Body of pancreas (tissue), 4 donors: ENCODE measurements around the gene MAP2K7. TPM values are rescaled to one million over a fixed set of nuclear protein-coding genes. Genes with fewer than 3 reads are reported as not detected.
"Not testable (repeated sequence)": the region's sequence is repeated elsewhere in the genome, so short reads cannot be mapped to it uniquely, and the experiment has no call there.

Experiments
- ATAC-seq: fragments of 150-250 bp; one replicate; pipeline ENCODE4 v1.9.1; 2016
- DNase-seq, 4 donors: peaks; one replicate each; pipeline ENCODE4 v3.0.0-alpha.2; 2019
- H3K27ac ChIP-seq, 4 donors: fragments of 200-600 bp; sonication (generic); 1 replicate in 3 of 4; 2 replicates in 1 of 4; pipeline versions ENCODE4 v1.5.1 to v1.6.1; 2016 to 2019; ENCODE audit warnings: mild to moderate bottlenecking in 1 of 4, mixed read lengths in 1 of 4, moderate library complexity in 1 of 4
- H3K27me3 ChIP-seq, 2 donors: fragments of 200-600 bp; sonication (generic); one replicate each; pipeline ENCODE4 v1.6.0; 2016; ENCODE audit warnings: mild to moderate bottlenecking in 1 of 2
- H3K36me3 ChIP-seq, 2 donors: fragments of 200-600 bp; sonication (generic); replicated peaks in 1 of 2; 2 replicates each; pipeline ENCODE4 v1.5.1; 2016; ENCODE audit warnings: low read depth in 2 of 2; ENCODE audit not compliant: insufficient read depth in 1 of 2
- H3K4me1 ChIP-seq: fragments of 200-600 bp; sonication (generic); one replicate; pipeline ENCODE4 v1.6.0; 2016
- H3K4me3 ChIP-seq, 2 donors: fragments of 200-600 bp; sonication (generic); 1 replicate in 1 of 2; 2 replicates in 1 of 2; pipeline ENCODE4 v1.5.1; 2016 to 2019
- H3K9me3 ChIP-seq, 3 donors: fragments of 200-600 bp; sonication (generic); 1 replicate in 2 of 3; 2 replicates in 1 of 3; pipeline ENCODE4 v1.5.1; 2016
- POLR2A ChIP-seq, 3 donors: fragments of 450-650 bp; IDR thresholded peaks; one replicate each; pipeline ENCODE4 v1.6.1; 2016; ENCODE audit warnings: antibody characterized with exemption in 3 of 3, mild to moderate bottlenecking in 2 of 3
- WGBS, 2 donors: methylation state at CpG; one replicate each; pipeline ENCODE4 v1.1.5; 2017; 5-methylcytosine and 5-hydroxymethylcytosine counted together
- intact Hi-C: fragments of 100-400 bp; cut with DNase I; formaldehyde crosslinking; loops from one replicate; pipeline ENCODE4 v1.15.1; 2023
- total RNA-seq, 2 donors: library from RNA; depleted of rRNA; stranded (reverse); fragments of >200 nt; gene quantifications; one replicate each; pipeline ENCODE4 v1.1.0, GENCODE V29; 2016
- TF ChIP-seq, protein P1 (sequence below), 7 experiments: fragments of 450-650 bp in 4 of 7; fragments of 200-600 bp in 3 of 7; sonication (generic) in 3 of 7; IDR thresholded peaks; one replicate each; pipeline ENCODE4 v1.5.1; 2016 to 2019; ENCODE audit warnings: antibody characterized with exemption in 7 of 7

MAP2K7 gene
- total RNA-seq, 2 donors from 2014 or later = 8.0 to 34.9 TPM

DNA sequence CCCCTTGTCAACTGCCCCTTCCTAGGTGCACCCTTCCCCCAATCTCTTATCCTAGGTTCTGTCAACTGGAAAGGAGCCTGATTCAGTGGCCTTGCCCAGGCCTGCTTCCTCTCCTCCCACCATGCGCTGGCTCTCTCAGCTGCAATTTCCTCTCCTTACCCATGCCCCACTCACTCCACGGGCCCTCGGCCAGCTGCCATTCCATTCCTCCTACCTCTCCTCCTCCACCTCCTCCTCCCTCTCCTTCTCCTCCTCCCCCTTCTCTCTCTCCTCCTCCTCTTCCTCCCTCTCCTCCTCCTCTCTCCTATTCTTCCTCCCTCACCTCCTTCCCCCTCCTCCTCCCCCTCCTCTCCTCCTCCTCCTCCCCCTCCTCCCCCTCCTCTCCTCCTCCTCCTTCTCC, 49.4 kb downstream of the MAP2K7 start:
- 35 to 45% methylated on average over 3 of the region's 3 CpGs for WGBS, 2 donors
- no peaks in the 10 kb centered on the region for H3K9me3 ChIP-seq
- H3K4me1 ChIP-seq = no peaks in the 10 kb centered on the region
- DNase-seq = no peak
- no peaks in the 10 kb centered on the region for H3K27me3 ChIP-seq
- H3K27ac ChIP-seq = no peak overlapping the region
- intact Hi-C loops = no loop called here
- H3K36me3 ChIP-seq = no peaks in the 10 kb centered on the region
- no peak for ATAC-seq
- no peak overlapping the region for H3K4me3 ChIP-seq
- TF ChIP-seq, protein P1, sequence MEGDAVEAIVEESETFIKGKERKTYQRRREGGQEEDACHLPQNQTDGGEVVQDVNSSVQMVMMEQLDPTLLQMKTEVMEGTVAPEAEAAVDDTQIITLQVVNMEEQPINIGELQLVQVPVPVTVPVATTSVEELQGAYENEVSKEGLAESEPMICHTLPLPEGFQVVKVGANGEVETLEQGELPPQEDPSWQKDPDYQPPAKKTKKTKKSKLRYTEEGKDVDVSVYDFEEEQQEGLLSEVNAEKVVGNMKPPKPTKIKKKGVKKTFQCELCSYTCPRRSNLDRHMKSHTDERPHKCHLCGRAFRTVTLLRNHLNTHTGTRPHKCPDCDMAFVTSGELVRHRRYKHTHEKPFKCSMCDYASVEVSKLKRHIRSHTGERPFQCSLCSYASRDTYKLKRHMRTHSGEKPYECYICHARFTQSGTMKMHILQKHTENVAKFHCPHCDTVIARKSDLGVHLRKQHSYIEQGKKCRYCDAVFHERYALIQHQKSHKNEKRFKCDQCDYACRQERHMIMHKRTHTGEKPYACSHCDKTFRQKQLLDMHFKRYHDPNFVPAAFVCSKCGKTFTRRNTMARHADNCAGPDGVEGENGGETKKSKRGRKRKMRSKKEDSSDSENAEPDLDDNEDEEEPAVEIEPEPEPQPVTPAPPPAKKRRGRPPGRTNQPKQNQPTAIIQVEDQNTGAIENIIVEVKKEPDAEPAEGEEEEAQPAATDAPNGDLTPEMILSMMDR (IDR thresholded peaks at IDR 0.05) = no peak
- no peak for TF ChIP-seq POLR2A (IDR thresholded peaks at IDR 0.05)

DNA sequence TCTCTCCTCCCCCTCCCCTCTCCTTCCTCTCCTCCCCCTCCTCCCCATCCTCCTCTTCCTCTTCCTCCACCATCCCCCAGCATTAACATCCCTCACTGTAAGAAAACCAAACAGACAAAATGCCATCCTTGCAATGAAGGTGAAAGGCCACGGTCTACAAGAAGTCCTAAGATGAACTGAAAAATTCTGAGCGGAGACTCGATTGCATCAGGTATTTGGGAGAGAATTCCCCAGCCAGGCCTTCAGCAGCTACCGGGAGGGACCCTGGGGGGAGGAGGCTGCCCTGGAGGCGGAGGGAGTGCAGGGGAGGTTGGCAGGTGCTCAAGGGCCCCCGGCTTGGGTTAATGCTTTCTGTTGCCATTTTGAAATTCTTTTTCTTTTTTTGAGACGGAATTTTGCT, 49.9 kb downstream of the MAP2K7 start:
- intact Hi-C loops = no loop called here
- H3K9me3 ChIP-seq = no peaks in the 10 kb centered on the region
- no peak for TF ChIP-seq POLR2A (IDR thresholded peaks at IDR 0.05)
- TF ChIP-seq, protein P1 (IDR thresholded peaks at IDR 0.05) = no peak
- H3K27me3 ChIP-seq = no peaks in the 10 kb centered on the region
- 73 to 83% methylated on average over 7 of the region's 7 CpGs for WGBS, 2 donors
- DNase-seq (no peak), ATAC-seq (no peak)
- H3K4me3 ChIP-seq = no peak overlapping the region
- no peaks in the 10 kb centered on the region for H3K4me1 ChIP-seq
- H3K36me3 ChIP-seq = no peaks in the 10 kb centered on the region
- H3K27ac ChIP-seq = no peak overlapping the region

DNA sequence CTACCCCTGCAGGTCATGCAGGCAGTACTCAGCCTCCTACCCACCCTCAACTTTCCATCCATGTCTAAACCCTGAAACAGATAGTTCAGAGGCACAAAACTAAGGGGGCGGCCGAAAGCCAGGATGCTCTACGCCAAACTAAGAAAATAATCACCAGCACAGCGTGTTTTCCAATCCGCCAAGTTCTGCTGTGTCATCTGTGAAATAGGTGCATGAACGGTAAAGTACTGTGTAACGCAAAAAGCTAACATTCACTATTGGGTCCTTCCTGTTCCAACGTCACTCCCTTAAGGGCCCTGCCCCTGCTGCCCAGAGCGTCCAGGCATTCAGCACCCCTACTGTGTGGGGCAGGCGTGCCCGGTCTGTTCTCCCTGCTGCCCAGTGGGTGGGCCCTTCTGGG, 52.0 kb downstream of the MAP2K7 start:
- Histone ChIP-seq H3K9me3 (no peaks in the 10 kb centered on the region), H3K36me3 (no peaks in the 10 kb centered on the region), H3K27ac (no peak overlapping the region), H3K4me1 (no peaks in the 10 kb centered on the region), H3K27me3 (no peaks in the 10 kb centered on the region), H3K4me3 (no peak overlapping the region)
- ATAC-seq (no peak), DNase-seq (no peak)
- TF ChIP-seq, protein P1 (IDR thresholded peaks at IDR 0.05) = no peak
- TF ChIP-seq POLR2A (IDR thresholded peaks at IDR 0.05) = no peak
- intact Hi-C loops = no loop called here
- 78 to 86% methylated on average over 10 to 11 of the region's 11 CpGs for WGBS, 2 donors

GRCh38 chr19:7959211-7959610, 55.5 kb downstream of the MAP2K7 start:
- no peak overlapping the region for H3K27ac ChIP-seq
- H3K4me3 ChIP-seq = no peak overlapping the region
- TF ChIP-seq, protein P1 (IDR thresholded peaks at IDR 0.05) = no peak
- TF ChIP-seq POLR2A (IDR thresholded peaks at IDR 0.05) = no peak
- DNase-seq (no peak), ATAC-seq (no peak)
- intact Hi-C loops = no loop called here
- 64 to 76% methylated on average over 6 of the region's 6 CpGs for WGBS, 2 donors
- no peaks in the 10 kb centered on the region for H3K27me3 ChIP-seq
- H3K9me3 ChIP-seq = no peaks in the 10 kb centered on the region
- H3K4me1 ChIP-seq = no peaks in the 10 kb centered on the region
- H3K36me3 ChIP-seq = peaks cover 0 to 2% of the 10 kb centered on the region in 2 donors

DNA sequence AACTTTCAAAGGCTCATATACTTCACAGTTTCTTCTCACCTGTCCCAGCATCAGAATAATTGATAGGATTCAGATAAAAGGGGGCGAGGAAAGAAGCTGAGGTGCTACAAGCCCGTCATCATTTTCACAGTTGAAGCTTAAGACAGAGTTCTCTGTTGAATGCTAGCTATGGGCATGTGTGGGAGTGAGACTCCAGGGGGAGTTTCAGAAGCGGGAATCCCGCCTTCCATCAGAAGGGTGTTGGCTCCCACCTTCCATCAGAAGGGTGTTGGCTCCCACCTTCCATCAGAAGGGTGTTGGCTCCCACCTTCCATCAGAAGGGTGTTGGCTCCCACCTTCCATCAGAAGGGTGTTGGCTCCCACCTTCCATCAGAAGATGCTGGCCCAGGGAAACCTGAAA, 57.4 kb downstream of the MAP2K7 start:
- H3K4me1 ChIP-seq, H3K27ac ChIP-seq, ATAC-seq, DNase-seq, H3K36me3 ChIP-seq, H3K9me3 ChIP-seq, H3K27me3 ChIP-seq, H3K4me3 ChIP-seq: not testable (repeated sequence)
- intact Hi-C loops = loop anchor here (10.0 kb wide), 1 partner anchor 174 kb away; no protein-coding TSS in a partner anchor
- 95 to 97% methylated on average over 4 of the region's 4 CpGs for WGBS, 2 donors
